ENCODE data around the gene IMMT.

IMMT gene

GRCh38 chr2:86139981-86140380, 55.3 kb downstream of the IMMT start:
- no peak for DNase-seq

DNA sequence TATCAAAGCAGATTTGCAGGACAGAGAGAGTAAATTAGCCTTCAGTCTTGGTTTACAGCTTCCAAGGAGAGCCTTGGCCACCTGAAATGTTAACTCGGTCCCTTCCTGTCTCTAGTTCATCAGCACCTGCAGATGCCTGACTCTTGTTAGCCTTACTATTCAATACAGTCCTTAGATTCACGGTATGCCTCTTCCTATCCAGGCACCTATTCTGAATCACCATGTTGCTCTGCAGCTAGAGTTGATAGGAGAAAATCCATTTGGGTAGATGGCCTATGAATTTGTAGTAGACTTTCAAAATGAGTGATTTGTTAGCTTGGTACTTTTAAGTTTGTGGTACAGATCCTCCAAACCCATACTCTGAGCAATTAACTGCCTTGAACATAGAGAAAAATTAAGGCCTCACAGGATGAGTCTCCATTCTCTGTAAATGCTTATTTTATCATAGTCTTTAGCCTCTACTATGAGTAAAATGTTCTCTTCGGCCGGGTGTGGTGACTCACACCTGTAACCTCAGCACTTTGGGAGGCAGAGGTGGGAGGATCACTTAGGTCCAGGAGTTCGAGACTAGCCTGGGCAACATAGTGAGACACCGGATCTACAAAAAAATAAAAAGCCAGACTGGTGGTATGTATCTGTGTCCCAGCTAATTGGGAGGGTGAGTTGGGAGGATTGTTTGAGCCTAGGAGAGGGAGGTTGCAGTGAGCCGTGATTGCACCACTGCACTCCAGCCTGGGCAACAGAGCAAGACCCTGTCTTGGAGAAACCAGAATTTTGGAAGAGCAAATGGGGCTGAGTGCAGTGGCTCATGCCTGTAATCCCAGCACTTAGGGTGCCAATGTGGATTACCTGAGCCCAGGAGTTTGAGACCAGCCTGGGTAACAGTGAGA, 56.3 kb downstream of the IMMT start:
- DNase-seq: no peak

- DNase-seq: no peak
Observed at GRCh38 chr2:86136141-86136540, 59.1 kb downstream of the IMMT start.

DNA sequence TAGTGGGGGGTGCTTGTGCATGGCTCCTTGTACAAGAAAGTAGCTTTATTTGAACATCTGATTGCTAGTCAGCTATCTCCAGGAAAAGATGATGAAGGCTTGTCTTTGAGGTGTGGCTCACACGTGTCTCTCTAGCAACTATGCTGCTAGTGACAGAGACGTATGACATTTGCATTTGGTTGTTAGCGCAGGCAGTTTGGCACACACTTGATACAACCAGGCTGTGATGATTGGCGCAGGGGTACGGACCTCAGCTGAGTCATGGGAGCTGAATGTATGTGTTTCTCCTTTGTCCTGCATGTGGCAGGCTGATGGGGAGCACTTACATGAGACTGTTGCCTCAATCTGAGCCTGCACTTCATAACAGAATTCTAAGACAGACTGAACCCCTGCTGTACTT, 59.6 kb downstream of the IMMT start:
- no peak for DNase-seq

GRCh38 chr2:86134709-86135108, 60.6 kb downstream of the IMMT start:
- DNase-seq: no peak

DNA sequence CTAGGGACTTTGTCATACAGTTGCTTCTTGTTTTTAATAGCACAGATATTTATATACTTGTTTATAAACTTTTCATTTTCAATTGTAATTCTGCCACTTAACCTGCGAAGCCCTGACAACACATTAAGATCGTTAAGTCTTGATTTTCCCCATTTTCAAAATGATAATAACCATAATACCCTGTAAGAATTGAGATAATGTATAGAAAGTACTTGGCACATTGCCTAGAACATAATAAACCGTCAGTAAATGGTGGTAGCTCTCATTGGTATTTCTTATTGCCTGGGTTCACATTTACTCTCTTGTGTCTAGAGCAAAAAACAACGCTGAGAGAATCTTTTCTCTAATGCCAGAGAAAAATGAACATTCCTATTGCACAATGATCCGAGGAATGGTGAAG, 70.6 kb downstream of the IMMT start:
- no peak for DNase-seq

DNA sequence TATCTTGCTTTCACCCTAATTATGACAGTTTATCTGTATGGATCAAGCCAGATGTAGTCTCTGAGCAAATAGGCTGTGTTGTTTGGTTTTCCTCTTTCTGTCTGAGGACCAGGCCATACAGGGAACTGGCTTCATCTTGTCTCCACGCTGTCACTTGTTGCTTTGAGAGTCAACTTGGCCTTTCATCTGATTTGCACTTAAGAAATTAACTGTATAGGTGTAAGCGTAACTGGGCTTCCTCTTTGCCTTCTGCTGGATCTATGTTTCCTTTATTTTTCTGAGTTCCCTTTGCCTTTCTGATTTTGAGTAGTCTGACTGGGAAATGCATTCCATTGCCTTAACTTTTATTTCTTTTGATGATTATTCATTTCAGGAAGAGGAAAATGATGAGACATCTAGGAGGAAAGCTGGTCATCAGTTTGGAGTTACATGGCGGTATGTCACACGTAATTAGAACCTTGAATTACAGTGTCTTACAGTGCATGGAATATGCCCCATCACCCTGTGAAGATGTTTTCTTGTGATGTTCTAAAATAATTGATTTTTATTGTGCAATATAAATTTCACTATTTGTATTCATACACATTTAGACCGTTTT, 71.8 kb downstream of the IMMT start:
- DNase-seq: no peak

GRCh38 chr2:86118130-86118529, 77.1 kb downstream of the IMMT start:
- DNase-seq: no peak

DNA sequence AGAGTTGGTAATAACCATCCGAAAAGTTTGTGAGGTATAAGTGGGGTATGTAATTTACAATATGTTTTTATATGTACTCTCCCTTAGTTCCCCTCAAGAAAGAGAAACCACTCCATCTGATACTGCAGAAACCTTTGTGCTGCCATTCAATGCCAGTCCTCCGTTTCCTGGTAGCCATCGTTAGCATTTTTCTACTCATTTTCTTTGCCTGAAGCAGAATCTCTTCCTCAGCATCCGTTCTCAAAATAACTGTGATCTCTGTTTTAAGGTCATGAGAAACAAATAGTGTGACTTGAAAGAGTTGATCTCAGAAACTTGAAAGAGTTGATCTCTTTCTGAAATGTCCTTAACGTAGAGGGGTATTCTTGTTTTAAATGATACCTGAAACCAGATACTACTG, 88.2 kb downstream of the IMMT start:
- DNase-seq: no peak

DNA sequence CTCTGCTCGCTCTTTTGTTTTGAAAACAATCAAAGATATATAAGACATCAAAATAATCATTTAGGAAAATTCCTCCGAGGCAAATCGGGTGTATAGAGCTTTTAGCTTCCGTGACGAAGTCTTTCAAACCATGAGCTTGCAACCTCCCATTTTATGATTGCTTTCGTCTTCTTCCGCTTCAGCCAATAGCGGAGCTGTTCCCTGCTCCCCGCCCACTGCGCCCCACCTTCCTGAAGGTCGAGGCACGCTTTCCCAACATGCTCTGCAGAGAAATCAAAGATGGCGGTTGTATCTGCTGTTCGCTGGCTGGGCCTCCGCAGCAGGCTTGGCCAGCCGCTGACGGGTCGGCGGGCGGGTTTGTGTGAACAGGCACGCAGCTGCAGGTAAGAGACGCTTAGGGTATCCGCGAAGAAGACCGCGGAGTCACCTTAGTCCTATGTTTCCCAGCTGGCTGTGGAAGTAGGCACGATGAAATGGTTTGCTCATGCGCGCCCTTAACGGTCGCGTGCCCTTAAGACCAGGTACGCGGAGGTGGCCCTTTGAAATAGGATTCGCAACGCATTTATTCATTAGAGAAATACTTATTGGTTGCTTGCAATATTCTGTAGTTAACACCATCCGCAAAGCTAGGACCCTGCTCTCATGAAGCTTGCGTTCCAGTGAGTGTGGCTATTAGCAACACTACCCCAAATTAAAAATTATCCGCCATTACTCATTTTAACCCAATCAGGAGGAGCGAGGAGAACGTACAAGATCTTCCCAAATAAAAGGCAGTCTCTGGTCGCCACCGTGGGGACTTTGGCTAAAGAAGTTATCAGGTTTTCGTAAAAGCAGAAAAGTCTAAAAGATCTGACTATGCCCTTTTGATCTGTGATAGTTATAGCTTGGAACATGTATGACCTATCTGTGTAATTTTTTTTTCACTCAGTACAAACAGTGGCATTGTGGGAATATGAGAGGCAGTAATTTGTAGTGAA, 89.0 kb downstream of the IMMT start, which contains the start of gene PTCD3:
Gene PTCD3, plus strand, starts transcription at position 267 of the 977 bp plus-strand sequence. Its CDS starts 13 bp downstream, at position 280.
- peak; percentile 98 for DNase-seq

DNA sequence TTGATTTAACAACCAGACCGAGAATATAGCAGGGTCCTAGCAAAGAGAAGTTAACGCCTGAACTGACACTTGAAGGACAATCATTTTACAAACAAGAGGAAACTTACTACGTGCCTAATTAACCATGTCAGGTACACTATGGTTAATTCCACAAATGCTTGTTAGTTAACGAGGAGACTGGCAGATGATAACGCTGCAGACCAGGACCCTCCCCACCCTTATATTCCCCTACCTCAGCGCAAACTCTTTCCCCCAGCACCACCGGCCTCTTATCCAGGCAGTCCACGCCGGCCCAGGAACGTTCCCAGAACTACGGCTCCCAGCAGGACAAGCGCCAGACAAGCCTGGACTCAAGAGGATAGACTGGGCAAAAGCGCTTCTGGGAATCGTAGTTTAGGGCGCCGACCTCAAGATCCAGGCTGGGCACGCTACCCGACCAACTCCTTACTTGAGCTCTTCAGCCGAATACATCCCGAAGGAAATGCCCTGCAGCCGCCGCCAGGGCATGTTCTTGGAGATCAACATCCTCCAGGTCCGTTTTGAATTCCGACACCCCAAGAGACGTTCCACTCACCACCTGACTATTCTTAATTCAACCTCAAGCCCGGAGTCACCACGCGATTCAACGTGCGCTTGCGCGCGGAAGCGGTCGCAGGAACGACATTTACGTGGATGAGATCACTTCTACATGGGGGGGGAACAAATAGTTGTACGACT, 89.9 kb downstream of the IMMT start, which contains the start of gene POLR1A:
Gene POLR1A, minus strand, starts transcription at position 635 of the 717 bp plus-strand sequence. Its CDS starts 110 bp downstream, at position 525.
- DNase-seq: peak; percentile 96

- DNase-seq: no peak
Observed at GRCh38 chr2:86102157-86102556, 93.1 kb downstream of the IMMT start.

DNA sequence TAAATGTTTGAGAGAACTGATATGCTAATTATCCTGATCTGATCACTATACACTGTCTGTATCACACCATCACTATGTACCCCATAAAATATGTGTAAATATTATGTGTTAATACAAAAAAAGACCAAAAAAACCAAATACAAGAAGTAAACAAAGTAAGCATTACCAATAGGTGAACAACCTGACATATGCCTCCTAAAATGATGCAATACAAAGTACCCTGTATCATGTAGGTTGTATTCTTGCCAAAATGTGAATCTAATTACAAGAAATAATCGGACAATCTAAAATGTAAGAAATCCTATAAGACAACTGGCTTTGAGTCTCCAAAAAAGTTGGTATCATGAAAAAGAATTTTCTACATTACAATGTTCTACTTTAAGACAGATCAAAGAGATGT, 97.3 kb downstream of the IMMT start:
- no peak for DNase-seq

DNA sequence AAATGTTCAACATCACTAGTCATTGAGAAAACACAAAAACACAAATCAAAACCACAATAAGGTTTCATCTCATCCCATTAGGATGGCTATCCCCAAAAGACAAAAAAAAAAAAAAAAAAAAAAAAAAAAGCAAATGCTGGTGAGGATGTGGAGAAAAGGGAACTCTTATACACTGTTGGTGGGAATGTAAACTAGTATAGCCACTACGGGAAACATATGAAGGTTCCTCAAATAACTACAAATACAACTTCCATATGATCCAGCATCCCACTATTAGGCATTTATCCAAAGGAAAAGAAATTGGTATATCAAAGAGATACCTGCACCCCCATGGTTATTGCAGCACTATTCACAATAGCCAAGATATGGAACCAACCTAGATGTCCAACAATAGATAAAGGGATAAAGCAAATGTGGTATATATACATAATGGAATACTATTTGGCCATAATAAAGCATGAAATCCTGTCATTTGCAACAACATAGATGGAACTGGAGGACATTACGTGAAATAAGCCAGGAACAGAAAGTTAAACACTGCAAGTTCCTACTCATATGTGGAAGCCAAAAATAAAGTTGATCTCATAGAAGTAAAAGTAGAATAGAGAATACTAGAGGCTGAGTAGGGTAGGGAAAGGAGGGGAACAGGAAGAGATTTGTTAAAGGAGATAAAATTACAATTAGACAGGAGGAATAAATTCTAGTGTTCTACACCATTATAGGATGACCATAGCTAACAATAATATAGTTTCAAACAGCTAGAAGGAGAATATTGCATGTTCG, 98.0 kb downstream of the IMMT start:
- DNase-seq: no peak

DNA sequence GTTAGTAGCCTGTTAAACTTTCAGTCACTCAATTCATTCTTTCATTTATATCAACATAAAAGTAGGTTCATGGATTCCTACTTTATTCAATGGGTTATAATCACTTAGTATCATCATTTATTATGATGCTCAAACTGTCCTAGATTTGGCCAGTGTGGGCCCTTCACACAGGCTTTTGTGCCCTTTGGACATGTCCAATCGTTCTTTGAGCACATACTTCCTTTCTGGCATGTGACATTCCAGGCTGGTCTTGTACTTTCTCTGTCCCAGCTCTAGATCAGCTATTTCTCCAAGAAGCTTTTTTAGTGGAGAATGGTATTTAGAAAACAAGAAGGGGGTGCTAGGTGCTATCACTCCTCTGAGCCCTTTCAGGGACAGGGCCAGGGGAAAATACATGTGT, 101.0 kb downstream of the IMMT start:
- DNase-seq: no peak
